Caco-2 (cell line): ENCODE results near the gene DLEC1. TPM values are rescaled to one million over a fixed set of nuclear protein-coding genes. Genes with fewer than 3 reads are reported as not detected.

ENCODE experiments used
- BruUV-seq: library from RNA; stranded (reverse); fragments of 400-500 nt; replicated peaks from 2 replicates; lab custom pipeline; 2021; lab: Mats Ljungman, UMichigan
- CTCF ChIA-PET: fragments of 300-600 bp; sonication (Branson Sonifier 250); formaldehyde crosslinking; loops from one replicate; lab custom pipeline; 2022; ENCODE audit warnings: antibody characterized with exemption; lab: Charles Lee
- POLR2A ChIA-PET: fragments of 300-600 bp; sonication (Branson Sonifier 250); formaldehyde crosslinking; loops from one replicate; lab custom pipeline; 2022; ENCODE audit warnings: antibody characterized with exemption; lab: Charles Lee
- DNase-seq, 2 experiments: peaks; one replicate each; pipeline versions ENCODE4 v3.0.0 to v3.0.0-alpha.2; 2020 to 2022
- H3K27me3 ChIP-seq: replicated peaks from 2 replicates; pipeline ENCODE4 v1.6.0; 2011; ENCODE audit warnings: low read length; ENCODE audit not compliant: control insufficient read depth, insufficient read depth
- H3K36me3 ChIP-seq: 2 replicates; pipeline ENCODE4 v1.5.1; 2011; ENCODE audit warnings: low read length; ENCODE audit not compliant: control insufficient read depth, insufficient read depth
- H3K4me1 ChIP-seq: fragments of 250-450 bp; sonication (Bioruptor Pico); 2 replicates; pipeline ENCODE4 v1.5.1; 2020; ENCODE audit warnings: mild to moderate bottlenecking
- H3K4me3 ChIP-seq: 2 replicates; pipeline ENCODE4 v1.5.1; 2011; ENCODE audit warnings: low read depth, mild to moderate bottlenecking, control low read depth, low read length
- H3K9me3 ChIP-seq: fragments of 250-450 bp; sonication (Bioruptor Pico); 2 replicates; pipeline ENCODE4 v1.5.1; 2020; ENCODE audit warnings: mild to moderate bottlenecking, moderate library complexity
- H3K27ac Mint-ChIP-seq: one replicate; pipeline ENCODE4 v1.8.0; 2022; ENCODE audit warnings: mixed read lengths; ENCODE audit not compliant: unreplicated experiment
- H3K27me3 Mint-ChIP-seq: one replicate; pipeline ENCODE4 v1.8.0; 2022; ENCODE audit warnings: mixed read lengths; ENCODE audit not compliant: insufficient read depth, unreplicated experiment
- H3K36me3 Mint-ChIP-seq: one replicate; pipeline ENCODE4 v1.8.0; 2022; ENCODE audit warnings: mild to moderate bottlenecking, mixed read lengths; ENCODE audit not compliant: insufficient read depth, unreplicated experiment
- H3K4me1 Mint-ChIP-seq: one replicate; pipeline ENCODE4 v1.8.0; 2022; ENCODE audit warnings: low read depth, mixed read lengths; ENCODE audit not compliant: unreplicated experiment
- H3K4me3 Mint-ChIP-seq: one replicate; pipeline ENCODE4 v1.8.0; 2022; ENCODE audit warnings: mild to moderate bottlenecking, moderate library complexity, mixed read lengths; ENCODE audit not compliant: unreplicated experiment
- H3K9me3 Mint-ChIP-seq: one replicate; pipeline ENCODE4 v1.8.0; 2022; ENCODE audit warnings: mixed read lengths; ENCODE audit not compliant: unreplicated experiment
- CTCF ChIP-seq, 2 experiments: fragments of 200-600 bp in 1 of 2; IDR thresholded peaks; 1 replicate in 1 of 2; 2 replicates in 1 of 2; pipeline versions ENCODE4 v1.5.1 to v1.8.0; 2011 to 2022; ENCODE audit warnings: antibody characterized with exemption in 1 of 2, control low read depth in 1 of 2, inconsistent platforms in 1 of 2, low read depth in 1 of 2, low read length in 1 of 2, mild to moderate bottlenecking in 1 of 2, moderate library complexity in 1 of 2; ENCODE audit not compliant: insufficient read depth in 1 of 2, severe bottlenecking in 1 of 2, unreplicated experiment in 1 of 2
- intact Hi-C: fragments of 100-400 bp; cut with micrococcal nuclease; formaldehyde crosslinking; loops from one replicate; pipeline ENCODE4 v1.10.0; 2022; ENCODE audit not compliant: unreplicated experiment
- total RNA-seq: library from RNA; stranded (reverse); gene quantifications from 2 replicates; pipeline ENCODE4 v1.2.3, GENCODE V29; 2022

DLEC1 gene
- total RNA-seq, 1 experiment from 2014 or later: 0.11 TPM

- ChIA-PET CTCF (interaction anchor here (0.7 kb wide), 1 partner anchor 9 kb away, joined by 4 read pairs; no protein-coding TSS in a partner anchor), POLR2A (no interaction called here)
- Mint-ChIP-seq H3K27me3 (no peaks in the 10 kb centered on the region), H3K36me3 (no peaks in the 10 kb centered on the region), H3K4me3 (no peak overlapping the region), H3K27ac (no peak overlapping the region), H3K9me3 (peaks cover 13% of the 10 kb centered on the region), H3K4me1 (no peaks in the 10 kb centered on the region)
- Histone ChIP-seq H3K36me3 (no peaks in the 10 kb centered on the region), H3K9me3 (peaks cover 4% of the 10 kb centered on the region; the same call in 1 of the 2 replicates), H3K4me1 (peaks cover under 1% of the 10 kb centered on the region; the same call in 1 of the 2 replicates), H3K4me3 (no peak overlapping the region), H3K27me3 (no peaks in the 10 kb centered on the region)
- intact Hi-C loops: no loop called here
- DNase-seq: no peak
- no peak for TF ChIP-seq CTCF (IDR thresholded peaks at IDR 0.05; ENCODE audit: insufficient read depth in 1 of 2, low read depth in 1 of 2, low read length in 1 of 2, severe bottlenecking in 1 of 2, unreplicated experiment in 1 of 2)
- no TSS peak for BruUV-seq
These were observed 109.4 kb downstream of the DLEC1 start for GRCh38 chr3:38148311-38148882.

- Mint-ChIP-seq H3K27ac (no peak overlapping the region), H3K36me3 (no peaks in the 10 kb centered on the region), H3K9me3 (peaks cover 13% of the 10 kb centered on the region), H3K4me1 (no peaks in the 10 kb centered on the region), H3K27me3 (no peaks in the 10 kb centered on the region), H3K4me3 (no peak overlapping the region)
- Histone ChIP-seq H3K9me3 (peaks cover 4% of the 10 kb centered on the region; the same call in 1 of the 2 replicates), H3K4me1 (peaks cover 14% of the 10 kb centered on the region), H3K36me3 (no peaks in the 10 kb centered on the region), H3K27me3 (no peaks in the 10 kb centered on the region), H3K4me3 (no peak overlapping the region)
- TF ChIP-seq CTCF (IDR thresholded peaks at IDR 0.05; ENCODE audit: insufficient read depth in 1 of 2, low read depth in 1 of 2, low read length in 1 of 2, severe bottlenecking in 1 of 2, unreplicated experiment in 1 of 2): no peak
- ChIA-PET POLR2A (no interaction called here), CTCF (no interaction called here)
- no TSS peak for BruUV-seq
- DNase-seq: no peak
- intact Hi-C loops: no loop called here
These were observed 110.7 kb downstream of the DLEC1 start for GRCh38 chr3:38149708-38150107.

GRCh38 chr3:38150780-38151528, 111.9 kb downstream of the DLEC1 start:
- POLR2A ChIA-PET: no interaction called here
- no TSS peak for BruUV-seq
- Mint-ChIP-seq H3K27me3 (no peaks in the 10 kb centered on the region), H3K27ac (no peak overlapping the region), H3K4me1 (no peaks in the 10 kb centered on the region), H3K36me3 (no peaks in the 10 kb centered on the region), H3K9me3 (peaks cover 13% of the 10 kb centered on the region), H3K4me3 (no peak overlapping the region)
- intact Hi-C loops: no loop called here
- TF ChIP-seq CTCF (IDR thresholded peaks at IDR 0.05; ENCODE audit: insufficient read depth in 1 of 2, low read depth in 1 of 2, low read length in 1 of 2, severe bottlenecking in 1 of 2, unreplicated experiment in 1 of 2): no peak
- Histone ChIP-seq H3K4me1 (peaks cover 15% of the 10 kb centered on the region), H3K36me3 (no peaks in the 10 kb centered on the region), H3K27me3 (no peaks in the 10 kb centered on the region), H3K9me3 (peaks cover 4% of the 10 kb centered on the region; the same call in 1 of the 2 replicates), H3K4me3 (no peak overlapping the region)
- CTCF ChIA-PET: no interaction called here
- no peak for DNase-seq
